CD4-positive, alpha-beta T cell (primary cell): ENCODE results near the gene JAG1. TPM values are rescaled to one million over a fixed set of nuclear protein-coding genes. Genes with fewer than 3 reads are reported as not detected.

Experiments
- ATAC-seq: fragments of 200-7000 bp; cut with Tn5 transposase; one replicate; pipeline ENCODE4 v1.10.0; 2022; ENCODE audit warnings: mild to moderate bottlenecking; ENCODE audit not compliant: poor library complexity
- CTCF ChIA-PET: fragments of 350-600 bp; sonication (Branson Sonifier 250); formaldehyde crosslinking; loops from one replicate; lab custom pipeline; 2021; ENCODE audit warnings: antibody characterized with exemption, inconsistent platforms; lab: Charles Lee
- POLR2A ChIA-PET: fragments of 350-600 bp; sonication (Branson Sonifier 250); formaldehyde crosslinking; loops from one replicate; lab custom pipeline; 2021; ENCODE audit warnings: antibody characterized with exemption, inconsistent platforms; lab: Charles Lee
- DNase-seq, 14 experiments: peaks; one replicate each; pipeline ENCODE4 v3.0.0-alpha.2; 2013 to 2020; ENCODE audit warnings: mixed read lengths in 2 of 14
- H3K27ac ChIP-seq, 2 donors: one replicate each; pipeline versions ENCODE4 v1.5.1 to v1.7.0; 2013; ENCODE audit warnings: low read length in 2 of 2, low read depth in 1 of 2, mild to moderate bottlenecking in 1 of 2
- H3K27me3 ChIP-seq, 2 experiments: 1 replicate in 1 of 2; 2 replicates in 1 of 2; pipeline versions ENCODE4 v1.6.1 to v1.7.0; 2013; ENCODE audit warnings: low read length in 2 of 2, control low read depth in 1 of 2, mild to moderate bottlenecking in 1 of 2, moderate library complexity in 1 of 2; ENCODE audit not compliant: insufficient read depth in 2 of 2, control insufficient read depth in 1 of 2
- H3K36me3 ChIP-seq: one replicate; pipeline ENCODE4 v1.6.1; 2013; ENCODE audit warnings: low read length, control low read depth; ENCODE audit not compliant: insufficient read depth
- H3K4me1 ChIP-seq: one replicate; pipeline ENCODE4 v1.6.1; 2013; ENCODE audit warnings: low read length, control low read depth; ENCODE audit not compliant: insufficient read depth
- H3K4me3 ChIP-seq: one replicate; pipeline ENCODE4 v1.5.1; 2013; ENCODE audit warnings: mild to moderate bottlenecking, low read length, moderate library complexity
- H3K9me3 ChIP-seq, 2 experiments: 1 replicate in 1 of 2; 2 replicates in 1 of 2; pipeline versions ENCODE4 v1.6.1 to v1.7.0; 2013; ENCODE audit warnings: low read length in 2 of 2, mild to moderate bottlenecking in 2 of 2, control low read depth in 1 of 2, moderate library complexity in 1 of 2; ENCODE audit not compliant: control insufficient read depth in 1 of 2, insufficient read depth in 1 of 2
- H3K27ac Mint-ChIP-seq: one replicate; pipeline ENCODE4 v1.8.0; 2020; ENCODE audit warnings: mixed read lengths
- H3K27me3 Mint-ChIP-seq: one replicate; pipeline ENCODE4 v1.8.0; 2021; ENCODE audit warnings: mixed read lengths
- H3K36me3 Mint-ChIP-seq: one replicate; pipeline ENCODE4 v1.8.0; 2021; ENCODE audit warnings: low read depth, mixed read lengths
- H3K4me1 Mint-ChIP-seq: one replicate; pipeline ENCODE4 v1.8.0; 2021; ENCODE audit warnings: low read depth, mixed read lengths
- H3K4me3 Mint-ChIP-seq: one replicate; pipeline ENCODE4 v1.8.0; 2020; ENCODE audit warnings: mild to moderate bottlenecking, mixed read lengths
- H3K9me3 Mint-ChIP-seq: one replicate; pipeline ENCODE4 v1.8.0; 2020; ENCODE audit warnings: mixed read lengths
- CTCF ChIP-seq: fragments of 200-600 bp; IDR thresholded peaks from one replicate; pipeline ENCODE4 v1.8.0; 2022; ENCODE audit warnings: antibody characterized with exemption, mild to moderate bottlenecking
- intact Hi-C, 2 experiments: fragments of 100-400 bp; cut with DNase I in 1 of 2; cut with micrococcal nuclease in 1 of 2; formaldehyde crosslinking; loops; one replicate each; pipeline versions ENCODE4 v1.15.1 to v1.9.0; 2023 to 2025; cut with DNase I, micrococcal nuclease
- total RNA-seq, 174 experiments: library from RNA in 2 of 174; stranded (reverse) in 2 of 174; gene quantifications; one replicate each; pipeline ENCODE4 v1.2.3 and lab custom pipeline; 2021 to 2026

JAG1 gene
- total RNA-seq, 2 experiments from 2014 or later = 0.77 to 1.2 TPM

- no peak overlapping the region for H3K27ac ChIP-seq
- intact Hi-C loops = no loop called here
- no peaks in the 10 kb centered on the region for H3K4me1 Mint-ChIP-seq
- H3K27ac Mint-ChIP-seq = no peak overlapping the region
- ATAC-seq = no peak
- peaks cover 3% of the 10 kb centered on the region in 2 experiments for H3K27me3 ChIP-seq
- no peak overlapping the region for H3K4me3 ChIP-seq
- H3K9me3 Mint-ChIP-seq = no peaks in the 10 kb centered on the region
- no peak for TF ChIP-seq CTCF
- no peak overlapping the region for H3K4me3 Mint-ChIP-seq
- H3K4me1 ChIP-seq = no peaks in the 10 kb centered on the region
- H3K36me3 Mint-ChIP-seq = no peaks in the 10 kb centered on the region
- no peak for DNase-seq
- H3K27me3 Mint-ChIP-seq = peaks cover 19% of the 10 kb centered on the region
- H3K36me3 ChIP-seq = no peaks in the 10 kb centered on the region
- CTCF ChIA-PET = no interaction called here
- POLR2A ChIA-PET = no interaction called here
- H3K9me3 ChIP-seq = no peaks in the 10 kb centered on the region
Observed at GRCh38 chr20:10651227-10651990, 22.4 kb downstream of the JAG1 start.

- H3K36me3 Mint-ChIP-seq = no peaks in the 10 kb centered on the region
- no peaks in the 10 kb centered on the region for H3K4me1 ChIP-seq
- CTCF ChIA-PET = no interaction called here
Observed at GRCh38 chr20:10649797-10650160, 24.0 kb downstream of the JAG1 start.

GRCh38 chr20:10649080-10649796 is 24.6 kb downstream of the JAG1 start:
- POLR2A ChIA-PET = no interaction called here
- no peaks in the 10 kb centered on the region for H3K9me3 Mint-ChIP-seq
- Histone ChIP-seq H3K27ac (no peak overlapping the region), H3K4me3 (no peak overlapping the region), H3K4me1 (no peaks in the 10 kb centered on the region), H3K27me3 (peaks cover 0 to 3% of the 10 kb centered on the region in 2 experiments), H3K9me3 (no peaks in the 10 kb centered on the region), H3K36me3 (no peaks in the 10 kb centered on the region)
- TF ChIP-seq CTCF = no peak
- no peak overlapping the region for H3K4me3 Mint-ChIP-seq
- intact Hi-C loops = no loop called here
- DNase-seq (no peak), ATAC-seq (no peak)
- no peaks in the 10 kb centered on the region for H3K36me3 Mint-ChIP-seq
- CTCF ChIA-PET = no interaction called here
- H3K27ac Mint-ChIP-seq = no peak overlapping the region
- peaks cover 11% of the 10 kb centered on the region for H3K27me3 Mint-ChIP-seq
- H3K4me1 Mint-ChIP-seq = no peaks in the 10 kb centered on the region

More at GRCh38 chr20:10649797-10650160, 24.0 kb downstream of the JAG1 start:
- Mint-ChIP-seq H3K27ac (no peak overlapping the region), H3K27me3 (peaks cover 16% of the 10 kb centered on the region), H3K4me3 (no peak overlapping the region), H3K9me3 (no peaks in the 10 kb centered on the region), H3K4me1 (no peaks in the 10 kb centered on the region)
- TF ChIP-seq CTCF = no peak
- intact Hi-C loops = no loop called here
- ATAC-seq (no peak), DNase-seq (no peak)
- peaks cover 0 to 3% of the 10 kb centered on the region in 2 experiments for H3K27me3 ChIP-seq
- H3K9me3 ChIP-seq = no peaks in the 10 kb centered on the region
- H3K4me3 ChIP-seq = no peak overlapping the region
- H3K36me3 ChIP-seq = no peaks in the 10 kb centered on the region
- POLR2A ChIA-PET = no interaction called here
- no peak overlapping the region for H3K27ac ChIP-seq
